Endothelial cell of umbilical vein (primary cell): ENCODE data around the gene ATP5F1B.

ENCODE experiments used
- CTCF ChIP-seq, 2 donors: IDR thresholded peaks; 1 replicate in 1 of 2; 2 replicates in 1 of 2; pipeline ENCODE4 v1.5.1; 2011; ENCODE audit warnings: low read length in 2 of 2, mild to moderate bottlenecking in 2 of 2, moderate library complexity in 2 of 2, control low read depth in 1 of 2, inconsistent platforms in 1 of 2, low read depth in 1 of 2; ENCODE audit not compliant: insufficient read depth in 1 of 2; ENCODE audit errors: extremely low read depth in 1 of 2
- EZH2 ChIP-seq: IDR thresholded peaks from 2 replicates; pipeline ENCODE4 v1.6.1; 2012; ENCODE audit warnings: borderline replicate concordance, low read depth, mild to moderate bottlenecking, moderate library complexity, low read length, inconsistent platforms; ENCODE audit not compliant: severe bottlenecking
- JUN ChIP-seq: IDR thresholded peaks from 2 replicates; pipeline ENCODE4 v1.6.1; 2011; ENCODE audit warnings: borderline replicate concordance, low read depth; ENCODE audit not compliant: insufficient read length, insufficient read depth
- MAX ChIP-seq: IDR thresholded peaks from 2 replicates; pipeline ENCODE4 v1.6.1; 2011; ENCODE audit not compliant: insufficient read depth, insufficient read length
- POLR2A ChIP-seq: IDR thresholded peaks from 2 replicates; pipeline ENCODE4 v1.6.1; 2012; ENCODE audit warnings: low read depth, mild to moderate bottlenecking, control low read depth, low read length

- TF ChIP-seq EZH2: no peak
- TF ChIP-seq CTCF (IDR thresholded peaks at IDR 0.05; ENCODE audit: extremely low read depth in 1 of 2, insufficient read depth in 1 of 2, low read depth in 1 of 2, low read length in 2 of 2): no peak
- TF ChIP-seq MAX: no peak
- TF ChIP-seq POLR2A: no peak
- TF ChIP-seq JUN: no peak
These were observed 11.4 kb downstream of the ATP5F1B start for GRCh38 chr12:56634242-56634836.
